ENCODE measurements around the gene LY6G5C. TPM values are rescaled to one million over a fixed set of nuclear protein-coding genes. Genes with fewer than 3 reads are reported as not detected.

LY6G5C gene
- total and polyA plus RNA-seq, 2 of the 13 experiments (the other 11 are each of a cell fraction or from before 2014, with no cell fraction given) = 0.33 to 0.55 TPM

DNA sequence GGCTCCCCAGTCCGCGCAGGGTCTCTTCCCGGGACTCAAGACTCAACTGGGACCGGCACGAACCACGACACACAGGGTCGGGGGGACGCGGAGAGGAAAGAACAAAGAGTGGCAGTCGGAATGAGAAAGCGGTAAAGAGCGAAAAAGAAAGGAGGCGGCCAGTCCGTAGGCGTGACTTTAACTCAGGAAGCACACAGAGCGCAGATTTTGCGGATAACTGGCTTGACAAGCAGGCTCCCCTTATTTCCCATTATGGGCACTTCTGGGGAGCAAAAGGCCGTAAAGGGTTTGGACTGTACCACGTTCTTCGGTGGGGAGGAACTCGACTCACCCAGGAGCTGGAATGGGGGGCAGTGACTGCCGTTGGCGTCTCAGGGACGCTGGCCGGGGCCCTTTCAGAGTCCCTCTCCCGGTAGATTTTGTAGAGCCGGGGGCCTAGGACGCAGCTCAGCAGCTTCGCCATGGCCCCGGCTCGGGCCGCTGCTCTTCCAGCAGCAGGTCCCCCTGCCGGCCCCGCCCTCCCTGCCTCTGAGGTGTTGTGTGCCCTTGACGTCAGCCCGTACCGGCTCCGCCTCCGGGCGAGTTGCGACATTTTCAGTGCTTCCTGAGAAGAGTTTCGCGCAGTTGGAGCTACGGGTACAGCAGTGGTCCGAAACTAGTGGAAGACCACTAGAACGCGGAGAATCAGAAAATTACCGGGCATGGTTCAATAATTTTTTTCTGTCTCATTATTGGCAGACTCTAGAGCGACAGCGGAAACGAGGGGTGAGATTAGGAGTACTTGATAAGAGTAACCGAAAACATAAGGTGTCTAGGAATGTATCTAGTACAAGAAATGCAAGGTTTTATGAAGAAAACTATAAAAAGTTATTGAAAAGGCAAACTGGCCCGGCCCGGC, 22.2 kb upstream of the LY6G5C start, which contains the start of gene ABHD16A (continued):
- TF ChIP-seq, protein P1, sequence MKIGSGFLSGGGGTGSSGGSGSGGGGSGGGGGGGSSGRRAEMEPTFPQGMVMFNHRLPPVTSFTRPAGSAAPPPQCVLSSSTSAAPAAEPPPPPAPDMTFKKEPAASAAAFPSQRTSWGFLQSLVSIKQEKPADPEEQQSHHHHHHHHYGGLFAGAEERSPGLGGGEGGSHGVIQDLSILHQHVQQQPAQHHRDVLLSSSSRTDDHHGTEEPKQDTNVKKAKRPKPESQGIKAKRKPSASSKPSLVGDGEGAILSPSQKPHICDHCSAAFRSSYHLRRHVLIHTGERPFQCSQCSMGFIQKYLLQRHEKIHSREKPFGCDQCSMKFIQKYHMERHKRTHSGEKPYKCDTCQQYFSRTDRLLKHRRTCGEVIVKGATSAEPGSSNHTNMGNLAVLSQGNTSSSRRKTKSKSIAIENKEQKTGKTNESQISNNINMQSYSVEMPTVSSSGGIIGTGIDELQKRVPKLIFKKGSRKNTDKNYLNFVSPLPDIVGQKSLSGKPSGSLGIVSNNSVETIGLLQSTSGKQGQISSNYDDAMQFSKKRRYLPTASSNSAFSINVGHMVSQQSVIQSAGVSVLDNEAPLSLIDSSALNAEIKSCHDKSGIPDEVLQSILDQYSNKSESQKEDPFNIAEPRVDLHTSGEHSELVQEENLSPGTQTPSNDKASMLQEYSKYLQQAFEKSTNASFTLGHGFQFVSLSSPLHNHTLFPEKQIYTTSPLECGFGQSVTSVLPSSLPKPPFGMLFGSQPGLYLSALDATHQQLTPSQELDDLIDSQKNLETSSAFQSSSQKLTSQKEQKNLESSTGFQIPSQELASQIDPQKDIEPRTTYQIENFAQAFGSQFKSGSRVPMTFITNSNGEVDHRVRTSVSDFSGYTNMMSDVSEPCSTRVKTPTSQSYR (CRISPR knock-in tag; IDR thresholded peaks at IDR 0.05; ENCODE audit: borderline replicate concordance) = no peak
- TF ChIP-seq ZMYM3 (CRISPR knock-in tag; IDR thresholded peaks at IDR 0.05) = peak; percentile 75
- TF ChIP-seq PRPF4 (IDR thresholded peaks at IDR 0.05; ENCODE audit: low read depth, low read length, poor library complexity, severe bottlenecking) = no peak
- TF ChIP-seq PPARG (CRISPR knock-in tag; conservative IDR thresholded peaks at IDR 0.05) = peak; percentile 65; the same call in 1 of the 2 replicates
- TF ChIP-seq, protein P2, sequence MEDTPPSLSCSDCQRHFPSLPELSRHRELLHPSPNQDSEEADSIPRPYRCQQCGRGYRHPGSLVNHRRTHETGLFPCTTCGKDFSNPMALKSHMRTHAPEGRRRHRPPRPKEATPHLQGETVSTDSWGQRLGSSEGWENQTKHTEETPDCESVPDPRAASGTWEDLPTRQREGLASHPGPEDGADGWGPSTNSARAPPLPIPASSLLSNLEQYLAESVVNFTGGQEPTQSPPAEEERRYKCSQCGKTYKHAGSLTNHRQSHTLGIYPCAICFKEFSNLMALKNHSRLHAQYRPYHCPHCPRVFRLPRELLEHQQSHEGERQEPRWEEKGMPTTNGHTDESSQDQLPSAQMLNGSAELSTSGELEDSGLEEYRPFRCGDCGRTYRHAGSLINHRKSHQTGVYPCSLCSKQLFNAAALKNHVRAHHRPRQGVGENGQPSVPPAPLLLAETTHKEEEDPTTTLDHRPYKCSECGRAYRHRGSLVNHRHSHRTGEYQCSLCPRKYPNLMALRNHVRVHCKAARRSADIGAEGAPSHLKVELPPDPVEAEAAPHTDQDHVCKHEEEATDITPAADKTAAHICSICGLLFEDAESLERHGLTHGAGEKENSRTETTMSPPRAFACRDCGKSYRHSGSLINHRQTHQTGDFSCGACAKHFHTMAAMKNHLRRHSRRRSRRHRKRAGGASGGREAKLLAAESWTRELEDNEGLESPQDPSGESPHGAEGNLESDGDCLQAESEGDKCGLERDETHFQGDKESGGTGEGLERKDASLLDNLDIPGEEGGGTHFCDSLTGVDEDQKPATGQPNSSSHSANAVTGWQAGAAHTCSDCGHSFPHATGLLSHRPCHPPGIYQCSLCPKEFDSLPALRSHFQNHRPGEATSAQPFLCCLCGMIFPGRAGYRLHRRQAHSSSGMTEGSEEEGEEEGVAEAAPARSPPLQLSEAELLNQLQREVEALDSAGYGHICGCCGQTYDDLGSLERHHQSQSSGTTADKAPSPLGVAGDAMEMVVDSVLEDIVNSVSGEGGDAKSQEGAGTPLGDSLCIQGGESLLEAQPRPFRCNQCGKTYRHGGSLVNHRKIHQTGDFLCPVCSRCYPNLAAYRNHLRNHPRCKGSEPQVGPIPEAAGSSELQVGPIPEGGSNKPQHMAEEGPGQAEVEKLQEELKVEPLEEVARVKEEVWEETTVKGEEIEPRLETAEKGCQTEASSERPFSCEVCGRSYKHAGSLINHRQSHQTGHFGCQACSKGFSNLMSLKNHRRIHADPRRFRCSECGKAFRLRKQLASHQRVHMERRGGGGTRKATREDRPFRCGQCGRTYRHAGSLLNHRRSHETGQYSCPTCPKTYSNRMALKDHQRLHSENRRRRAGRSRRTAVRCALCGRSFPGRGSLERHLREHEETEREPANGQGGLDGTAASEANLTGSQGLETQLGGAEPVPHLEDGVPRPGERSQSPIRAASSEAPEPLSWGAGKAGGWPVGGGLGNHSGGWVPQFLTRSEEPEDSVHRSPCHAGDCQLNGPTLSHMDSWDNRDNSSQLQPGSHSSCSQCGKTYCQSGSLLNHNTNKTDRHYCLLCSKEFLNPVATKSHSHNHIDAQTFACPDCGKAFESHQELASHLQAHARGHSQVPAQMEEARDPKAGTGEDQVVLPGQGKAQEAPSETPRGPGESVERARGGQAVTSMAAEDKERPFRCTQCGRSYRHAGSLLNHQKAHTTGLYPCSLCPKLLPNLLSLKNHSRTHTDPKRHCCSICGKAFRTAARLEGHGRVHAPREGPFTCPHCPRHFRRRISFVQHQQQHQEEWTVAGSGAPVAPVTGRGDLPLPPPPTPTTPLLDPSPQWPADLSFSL (CRISPR knock-in tag; IDR thresholded peaks at IDR 0.05) = no peak
- peak; percentile 100 for TF ChIP-seq CEBPB (IDR thresholded peaks at IDR 0.05; ENCODE audit: borderline replicate concordance, low read depth, low read length)
- TF ChIP-seq, protein P3, sequence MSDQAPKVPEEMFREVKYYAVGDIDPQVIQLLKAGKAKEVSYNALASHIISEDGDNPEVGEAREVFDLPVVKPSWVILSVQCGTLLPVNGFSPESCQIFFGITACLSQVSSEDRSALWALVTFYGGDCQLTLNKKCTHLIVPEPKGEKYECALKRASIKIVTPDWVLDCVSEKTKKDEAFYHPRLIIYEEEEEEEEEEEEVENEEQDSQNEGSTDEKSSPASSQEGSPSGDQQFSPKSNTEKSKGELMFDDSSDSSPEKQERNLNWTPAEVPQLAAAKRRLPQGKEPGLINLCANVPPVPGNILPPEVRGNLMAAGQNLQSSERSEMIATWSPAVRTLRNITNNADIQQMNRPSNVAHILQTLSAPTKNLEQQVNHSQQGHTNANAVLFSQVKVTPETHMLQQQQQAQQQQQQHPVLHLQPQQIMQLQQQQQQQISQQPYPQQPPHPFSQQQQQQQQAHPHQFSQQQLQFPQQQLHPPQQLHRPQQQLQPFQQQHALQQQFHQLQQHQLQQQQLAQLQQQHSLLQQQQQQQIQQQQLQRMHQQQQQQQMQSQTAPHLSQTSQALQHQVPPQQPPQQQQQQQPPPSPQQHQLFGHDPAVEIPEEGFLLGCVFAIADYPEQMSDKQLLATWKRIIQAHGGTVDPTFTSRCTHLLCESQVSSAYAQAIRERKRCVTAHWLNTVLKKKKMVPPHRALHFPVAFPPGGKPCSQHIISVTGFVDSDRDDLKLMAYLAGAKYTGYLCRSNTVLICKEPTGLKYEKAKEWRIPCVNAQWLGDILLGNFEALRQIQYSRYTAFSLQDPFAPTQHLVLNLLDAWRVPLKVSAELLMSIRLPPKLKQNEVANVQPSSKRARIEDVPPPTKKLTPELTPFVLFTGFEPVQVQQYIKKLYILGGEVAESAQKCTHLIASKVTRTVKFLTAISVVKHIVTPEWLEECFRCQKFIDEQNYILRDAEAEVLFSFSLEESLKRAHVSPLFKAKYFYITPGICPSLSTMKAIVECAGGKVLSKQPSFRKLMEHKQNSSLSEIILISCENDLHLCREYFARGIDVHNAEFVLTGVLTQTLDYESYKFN (CRISPR knock-in tag; conservative IDR thresholded peaks at IDR 0.05) = peak; percentile 80
- TF ChIP-seq ZBTB7B (CRISPR knock-in tag; IDR thresholded peaks at IDR 0.05) = peak; percentile 82
- TF ChIP-seq GATAD1 (CRISPR knock-in tag; IDR thresholded peaks at IDR 0.05) = peak; percentile 89
- no peak for TF ChIP-seq PAWR (CRISPR knock-in tag; IDR thresholded peaks at IDR 0.05; ENCODE audit: borderline replicate concordance)
- TF ChIP-seq ZNF567 (CRISPR knock-in tag; IDR thresholded peaks at IDR 0.05; ENCODE audit: borderline replicate concordance) = no peak
- peak; percentile 81 for TF ChIP-seq SALL1 (CRISPR knock-in tag; IDR thresholded peaks at IDR 0.05)
